M059J (cell line): ENCODE measurements around the gene CXCL17. TPM values are rescaled to one million over a fixed set of nuclear protein-coding genes. Genes with fewer than 3 reads are reported as not detected.
A peak's percentile ranks its signal among the peaks of the same experiment; 100 is the strongest.

Source experiments
- DNase-seq: peaks from one replicate; pipeline ENCODE4 v3.0.0-alpha.2; 2012; ENCODE audit warnings: low read depth
- total RNA-seq: library from RNA; depleted of rRNA; stranded (reverse); fragments of >200 nt; shearing (Covaris generic); gene quantifications from 2 replicates; pipeline ENCODE4 v1.2.3, GENCODE V29; 2014

CXCL17 gene
- total RNA-seq, 1 experiment from 2014 or later: not detected

DNA sequence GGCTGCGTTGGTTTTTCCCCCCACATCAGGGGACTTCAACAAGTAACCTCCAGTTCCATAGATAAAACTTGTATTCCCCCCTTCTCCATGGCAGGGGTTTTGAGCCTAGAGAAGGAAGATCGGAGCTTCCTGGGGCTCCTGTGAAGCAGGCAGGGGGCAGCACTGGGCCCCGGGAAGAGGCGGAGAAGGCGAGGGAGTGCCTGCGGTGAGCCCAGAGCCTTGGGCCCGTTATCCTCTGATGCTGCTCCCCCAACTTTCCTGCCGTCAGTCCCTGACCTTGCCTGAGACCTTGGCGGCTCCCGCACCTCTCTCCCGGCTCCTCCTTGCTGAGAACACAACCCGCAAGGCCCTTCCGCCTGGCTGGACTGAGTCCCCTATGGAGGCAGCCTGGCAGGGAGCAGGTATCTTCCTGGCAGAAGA is 18.0 kb downstream of the CXCL17 start:
- DNase-seq: no peak

DNA sequence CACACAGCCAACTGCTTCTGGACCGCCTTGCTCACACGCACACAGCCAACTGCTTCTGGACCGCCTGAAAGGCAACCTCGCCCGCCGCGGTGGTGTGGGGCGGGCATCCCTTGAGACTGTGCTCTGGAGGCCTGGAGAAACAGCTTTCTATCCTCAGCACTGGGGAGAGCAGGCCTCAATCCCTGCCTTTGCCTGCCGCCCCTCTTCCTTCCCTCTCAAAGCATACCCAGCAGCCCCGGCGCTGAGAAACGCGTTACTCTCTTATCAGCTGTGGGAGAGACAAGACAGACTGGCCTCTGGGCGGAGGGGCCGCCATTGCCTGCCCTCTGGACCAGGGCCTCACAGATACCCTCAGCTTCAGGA is 18.4 kb downstream of the CXCL17 start:
- no peak for DNase-seq

DNA sequence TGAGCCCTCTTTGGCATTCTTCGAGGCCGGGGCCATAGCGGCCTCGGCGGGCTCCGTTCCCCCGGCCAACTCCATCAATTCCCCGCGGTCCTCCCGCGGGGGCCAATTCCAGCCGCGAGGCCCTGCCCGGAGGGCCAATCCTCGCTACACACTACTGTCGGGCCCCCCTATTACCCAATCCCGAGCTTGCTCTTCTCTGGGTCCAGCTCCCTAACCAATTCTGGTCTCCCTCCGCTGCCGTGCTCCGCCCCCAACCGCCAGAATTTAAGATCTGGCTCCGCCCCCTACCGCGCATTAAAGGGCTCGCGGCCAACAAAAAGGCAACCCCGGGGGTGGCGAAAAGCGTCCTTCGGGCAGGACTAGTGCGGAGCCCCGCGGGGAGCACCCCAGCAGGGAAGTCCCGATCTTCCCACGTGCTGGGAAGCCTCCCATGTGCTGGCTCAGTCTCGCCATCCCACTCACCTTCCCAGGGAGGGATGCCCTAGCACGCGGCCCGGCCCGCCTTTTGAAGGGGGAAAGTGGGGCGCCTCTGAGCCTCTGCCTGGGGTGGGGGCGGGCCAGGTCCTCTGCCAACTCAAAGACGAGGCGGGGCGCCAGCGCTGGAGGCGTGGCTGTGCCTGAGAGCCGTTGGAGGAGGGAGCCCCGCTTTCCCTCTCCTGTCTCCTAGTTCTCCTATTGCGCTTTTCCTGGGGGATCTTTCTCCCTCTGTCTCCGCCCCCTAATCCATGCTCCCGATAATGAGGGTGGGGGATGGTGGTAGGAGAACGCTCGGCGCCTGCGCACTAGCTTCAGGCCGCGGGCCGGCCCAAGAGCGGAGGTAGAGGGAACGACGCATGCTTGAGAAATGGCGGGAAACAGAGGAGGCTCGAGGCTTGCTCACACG is 19.0 kb downstream of the CXCL17 start:
- peak; percentile 84 for DNase-seq

DNA sequence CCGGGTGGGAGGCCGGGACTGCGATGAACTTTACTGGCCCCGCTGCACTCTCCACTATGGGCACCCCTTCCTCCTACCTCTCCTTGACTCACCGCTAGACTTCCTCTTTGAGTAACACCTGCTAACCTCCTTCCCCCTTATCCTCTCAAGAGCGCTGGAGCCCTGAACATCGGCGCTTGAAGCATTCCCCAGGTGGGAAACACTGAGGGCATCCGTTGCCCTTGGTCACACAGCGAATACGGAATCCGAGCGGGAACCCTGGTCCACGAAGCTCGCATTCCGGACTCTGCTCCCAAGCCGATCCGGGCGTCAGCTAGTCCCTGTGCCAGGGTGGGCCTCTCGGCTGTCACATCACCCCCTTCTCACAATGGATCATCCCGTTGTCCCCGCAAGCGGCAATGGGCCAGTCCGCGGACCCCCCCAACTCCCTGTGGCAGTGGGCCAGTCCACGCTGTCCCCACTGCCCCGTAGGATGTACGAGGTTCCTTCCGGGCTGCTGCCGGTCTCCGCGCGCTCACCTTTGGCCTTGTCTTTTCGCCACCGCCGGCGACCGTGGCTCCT is 19.8 kb downstream of the CXCL17 start:
- no peak for DNase-seq

DNA sequence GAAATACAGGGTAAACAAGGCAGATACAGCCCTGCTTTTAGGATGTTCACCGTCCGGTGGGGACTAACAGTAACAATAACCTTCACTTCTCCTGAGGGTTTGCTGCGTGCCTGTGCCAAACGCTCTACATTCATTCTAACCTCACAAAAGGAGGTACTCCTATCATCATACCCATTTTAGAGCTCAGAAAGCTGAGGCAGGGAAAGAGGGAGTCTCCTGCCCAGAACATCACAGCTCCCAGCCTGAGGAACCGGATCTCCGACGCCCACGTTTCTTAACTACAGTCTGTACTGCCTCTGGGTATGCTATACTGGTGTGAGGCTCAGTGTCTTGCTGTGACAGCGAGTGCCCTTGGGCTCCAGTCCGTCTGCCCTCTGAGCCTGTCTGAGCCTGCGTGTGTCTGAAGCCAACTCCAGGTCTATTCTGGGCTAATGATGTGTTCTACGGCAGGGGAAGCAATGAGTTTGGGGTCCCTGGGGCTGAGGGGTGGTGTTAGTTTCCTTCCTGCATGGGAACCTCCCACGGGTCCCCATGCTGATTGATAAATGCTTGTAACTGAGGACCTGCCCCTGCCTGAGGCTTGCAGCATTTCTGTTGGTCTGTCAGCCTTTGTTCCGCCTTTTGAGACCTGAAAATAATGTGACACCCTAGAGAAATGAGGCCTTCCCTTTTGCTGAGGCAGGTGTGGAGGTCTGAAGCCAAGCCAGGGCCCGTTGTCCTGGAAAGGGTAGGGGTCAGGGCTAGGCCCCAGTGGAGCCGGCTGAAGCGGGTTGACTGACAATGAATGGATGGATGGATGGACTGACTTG is 20.4 kb downstream of the CXCL17 start:
- DNase-seq: no peak

DNA sequence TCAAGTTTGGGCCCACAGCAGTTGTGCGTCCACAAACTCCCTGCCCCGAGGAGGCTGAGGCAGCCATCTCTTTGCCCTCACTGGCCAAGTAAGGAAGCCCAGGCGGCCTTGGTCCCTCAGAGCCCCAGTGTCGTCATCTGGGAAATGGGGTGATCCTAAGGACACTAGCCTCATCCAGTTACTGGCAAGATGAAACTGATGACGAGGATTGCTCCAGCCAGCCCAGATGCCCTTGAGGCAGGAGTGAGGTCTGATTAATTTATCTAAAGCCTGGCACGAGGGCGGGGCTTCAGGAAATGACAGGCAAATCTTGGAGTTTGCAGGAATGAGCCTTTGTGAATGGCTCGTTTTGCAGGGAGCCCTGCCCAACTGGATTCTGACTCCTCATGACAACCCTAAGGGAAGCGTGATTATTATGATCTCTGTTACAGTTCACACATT is 21.1 kb downstream of the CXCL17 start:
- DNase-seq: peak; percentile 69

DNA sequence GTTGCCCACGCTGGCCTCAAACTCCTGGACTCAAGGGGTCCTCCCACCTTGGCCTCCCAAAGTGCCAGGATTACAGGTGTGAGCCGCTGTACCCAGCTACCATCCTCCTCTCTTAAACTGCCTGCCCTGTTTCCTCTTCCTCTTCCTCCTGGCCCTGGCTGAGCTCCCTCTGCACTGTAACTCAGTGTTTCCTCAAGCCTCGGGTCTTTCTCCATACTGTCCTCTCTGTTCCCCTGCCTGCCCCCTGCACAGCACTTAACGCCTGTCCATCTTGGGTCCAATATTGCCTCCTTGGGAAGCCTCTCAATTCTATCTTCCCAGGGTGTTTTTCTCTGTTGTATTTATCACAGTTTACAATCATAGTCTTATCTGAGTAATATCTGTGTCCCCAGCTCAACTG is 21.6 kb downstream of the CXCL17 start:
- no peak for DNase-seq

DNA sequence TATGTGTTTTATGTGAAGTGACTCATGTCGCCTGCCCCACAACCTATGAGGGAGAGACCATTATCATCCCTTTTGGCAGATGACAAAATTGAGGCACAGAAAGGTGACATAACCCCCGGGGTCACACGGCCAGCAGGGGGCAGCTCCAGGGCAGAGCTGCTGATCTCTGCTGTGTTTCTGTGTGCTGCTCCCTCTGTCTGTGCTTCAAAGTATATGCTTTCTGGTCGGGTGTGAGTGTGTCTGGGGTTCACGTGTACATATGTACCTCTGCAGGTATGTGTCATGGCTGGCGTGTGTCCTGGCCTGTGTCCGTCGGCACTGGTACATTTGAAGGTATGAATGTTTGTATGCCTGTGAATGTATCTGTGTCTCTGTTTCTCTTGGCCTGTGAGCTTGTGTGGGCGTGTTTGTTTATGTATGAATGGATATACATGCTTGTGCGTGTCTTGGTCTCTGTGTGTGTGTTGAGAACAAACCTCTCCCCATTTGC is 22.6 kb downstream of the CXCL17 start:
- peak; percentile 43 for DNase-seq

DNA sequence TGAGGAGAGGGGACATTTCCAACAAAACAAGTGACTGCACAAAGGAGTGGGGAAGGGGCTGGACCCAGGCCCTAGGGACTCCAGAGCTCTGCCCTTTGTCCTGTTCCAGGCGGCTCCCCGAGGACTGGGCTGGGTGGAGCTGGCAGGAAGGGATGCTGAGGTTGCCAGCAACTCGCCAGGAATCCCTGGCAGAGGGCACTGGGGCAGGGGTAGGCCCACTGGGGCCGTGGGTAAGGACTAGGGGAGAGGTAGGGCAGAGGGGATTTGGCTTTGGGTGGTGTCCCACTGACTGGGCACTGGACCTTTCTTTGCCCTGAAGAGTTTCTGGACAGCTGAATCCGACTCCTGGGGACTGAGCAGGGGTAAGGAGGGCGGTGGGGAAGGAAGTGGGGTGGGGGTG is 23.4 kb downstream of the CXCL17 start:
- DNase-seq: no peak

DNA sequence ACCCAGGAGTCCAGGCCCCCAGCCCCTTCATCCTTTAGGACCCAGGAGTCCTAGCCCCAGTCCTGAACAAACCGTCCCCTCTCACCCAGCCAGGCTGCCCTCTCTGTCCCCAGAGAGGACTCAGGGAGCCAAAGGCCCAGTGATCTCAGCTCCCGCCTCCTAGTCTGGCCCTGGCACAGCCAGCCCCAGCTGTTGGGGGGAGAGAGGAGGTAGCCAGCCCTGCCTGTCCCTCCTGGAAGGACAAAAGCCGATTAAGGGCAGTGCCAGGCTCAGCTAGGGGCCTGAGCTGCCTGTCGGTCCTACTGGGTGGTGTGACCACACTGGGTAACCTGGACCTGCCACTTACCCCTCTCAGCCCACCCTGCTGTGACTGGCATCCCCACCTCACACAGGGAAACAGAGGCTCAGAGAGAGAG is 30.1 kb downstream of the CXCL17 start:
- no peak for DNase-seq

DNA sequence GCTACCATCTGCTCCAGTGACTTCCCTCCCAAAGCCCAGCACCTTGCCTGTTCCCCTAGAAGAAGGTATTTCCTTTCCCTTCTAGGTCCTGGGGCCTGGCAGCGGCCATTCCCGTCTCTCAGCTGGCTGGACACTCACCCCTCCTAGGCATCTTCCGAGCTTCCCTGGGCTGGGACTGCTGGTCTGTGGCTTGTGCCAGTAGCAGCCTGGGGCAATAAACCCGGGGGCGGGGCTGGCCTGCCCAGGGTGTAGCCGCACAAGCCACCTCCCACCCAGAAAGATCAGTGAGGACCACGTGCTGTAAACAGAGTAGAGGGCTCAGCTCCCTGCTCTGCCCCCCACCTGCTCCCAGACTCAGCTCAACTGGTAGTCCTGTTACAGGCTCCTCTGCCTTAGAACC is 30.5 kb downstream of the CXCL17 start:
- peak; percentile 77 for DNase-seq

DNA sequence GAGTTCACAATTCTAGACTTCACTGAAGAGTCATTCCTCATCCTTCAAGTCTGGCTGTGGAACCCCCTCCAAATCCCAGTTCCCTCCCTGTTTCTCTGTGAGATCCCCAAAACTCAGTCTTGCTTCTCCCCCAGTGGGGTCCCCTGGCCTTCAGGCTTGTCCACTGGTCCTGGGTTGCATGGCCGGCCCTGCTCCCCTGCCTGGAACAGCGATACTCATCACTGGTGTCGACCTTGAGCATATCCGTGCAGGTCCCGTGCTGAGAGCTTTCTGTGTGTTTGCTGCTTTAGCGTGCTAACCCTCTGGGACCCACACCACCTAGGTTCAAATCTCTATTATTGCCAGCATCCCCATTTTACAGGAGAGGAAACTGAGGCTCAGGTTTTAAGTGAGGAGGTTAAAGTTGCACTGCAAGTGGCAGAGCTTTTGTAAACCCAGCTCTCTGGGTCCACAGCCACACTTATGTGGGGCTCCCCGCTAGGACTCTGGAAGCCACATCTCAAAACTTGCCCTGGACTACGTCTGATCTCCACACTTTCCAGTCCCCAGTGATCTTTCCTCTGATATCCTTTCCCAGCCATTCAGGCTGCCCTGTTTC is 31.1 kb downstream of the CXCL17 start:
- DNase-seq: no peak

DNA sequence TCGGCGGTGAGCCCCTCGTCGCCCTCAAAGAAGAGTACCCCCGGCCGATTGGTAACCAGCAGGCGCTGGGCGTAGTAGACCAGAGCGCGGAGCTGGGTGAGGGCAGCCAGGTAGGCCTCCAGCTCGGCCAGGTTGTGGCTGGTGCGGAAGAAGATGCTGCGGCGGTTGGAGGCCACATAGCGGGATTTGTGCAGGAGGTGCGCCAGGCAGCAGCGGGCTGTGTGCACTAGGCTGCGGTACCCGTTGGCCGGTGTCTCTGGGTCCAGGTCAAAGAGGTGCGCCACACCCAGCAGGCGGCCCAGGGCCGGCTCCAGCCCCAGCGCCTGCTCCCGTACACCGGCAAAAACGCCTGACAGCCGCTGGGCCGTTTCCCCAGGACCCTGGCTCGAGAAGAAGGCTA is 32.4 kb downstream of the CXCL17 start:
- DNase-seq: no peak

DNA sequence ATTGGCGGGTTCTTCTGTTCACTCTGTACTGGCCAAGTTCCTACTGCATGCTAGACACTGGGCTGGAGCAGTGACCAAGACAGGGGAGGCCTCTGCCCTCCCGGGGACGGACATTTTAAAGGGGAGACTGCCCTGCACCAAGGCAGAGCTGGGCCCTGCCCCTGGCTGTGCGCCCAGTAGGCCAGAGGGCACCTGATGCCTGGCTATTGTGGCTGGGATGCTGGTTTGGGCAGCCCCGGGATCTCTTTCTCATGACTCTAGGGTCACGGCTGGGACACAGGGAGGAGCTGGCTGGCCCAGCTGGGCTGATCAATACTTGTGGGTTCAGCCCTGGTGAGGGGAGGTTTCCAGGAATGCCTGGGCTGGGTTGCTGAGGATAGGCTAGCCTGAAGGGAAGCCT is 33.3 kb downstream of the CXCL17 start:
- DNase-seq: no peak

DNA sequence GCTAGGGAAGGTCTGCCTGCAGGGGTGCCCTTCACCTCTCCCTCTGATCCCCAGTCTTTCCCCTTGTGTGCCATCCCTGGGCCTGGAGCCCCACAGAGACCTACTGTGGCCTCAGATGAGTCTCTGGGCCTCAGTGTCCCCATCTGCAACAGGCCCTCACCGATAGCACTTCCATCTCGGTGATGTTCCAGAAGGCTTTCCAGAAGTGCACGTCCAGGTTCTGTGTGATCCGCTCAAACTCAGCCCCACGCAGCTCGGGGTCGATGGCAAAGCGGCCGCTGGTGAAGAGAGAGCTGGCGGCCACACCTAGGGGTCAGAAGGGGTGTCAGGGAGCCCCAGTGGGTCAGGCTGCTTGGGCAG is 35.0 kb downstream of the CXCL17 start:
- DNase-seq: no peak

DNA sequence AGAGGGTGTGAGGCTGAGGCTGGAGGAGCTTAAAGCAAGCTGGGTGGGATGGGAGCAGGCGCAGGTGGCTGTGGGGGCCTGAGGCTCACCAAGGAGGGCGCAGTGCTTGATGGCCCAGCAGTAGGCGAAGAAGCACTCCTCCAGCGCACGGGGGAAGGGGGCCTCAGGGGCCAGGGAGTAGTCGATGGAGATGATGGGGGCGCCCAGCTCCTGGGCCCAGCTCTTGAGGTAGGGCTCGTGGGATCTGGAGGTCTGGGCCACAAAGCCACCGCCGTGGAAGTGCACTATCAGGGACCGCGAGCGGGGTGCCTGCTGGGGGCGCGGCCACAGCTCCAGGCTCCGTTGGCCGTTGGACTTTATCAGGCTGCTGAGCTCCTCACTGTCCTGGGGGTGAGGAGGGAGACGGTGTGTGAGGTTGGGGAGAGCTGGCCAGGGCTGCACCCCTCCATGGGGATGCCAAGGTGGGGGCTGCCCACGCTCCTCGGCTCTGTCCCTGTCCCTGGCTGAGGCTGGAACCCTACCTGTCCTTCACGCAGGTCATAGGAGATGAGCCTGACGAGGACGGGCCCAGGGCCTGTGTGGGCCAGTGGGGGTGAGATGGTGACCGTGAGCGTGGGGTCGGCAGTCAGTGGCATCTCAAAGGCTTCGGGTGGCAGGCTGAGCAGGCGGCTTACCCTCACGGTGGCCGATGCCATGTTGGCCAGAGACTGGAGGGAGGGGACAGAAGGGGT is 35.5 kb downstream of the CXCL17 start:
- no peak for DNase-seq

DNA sequence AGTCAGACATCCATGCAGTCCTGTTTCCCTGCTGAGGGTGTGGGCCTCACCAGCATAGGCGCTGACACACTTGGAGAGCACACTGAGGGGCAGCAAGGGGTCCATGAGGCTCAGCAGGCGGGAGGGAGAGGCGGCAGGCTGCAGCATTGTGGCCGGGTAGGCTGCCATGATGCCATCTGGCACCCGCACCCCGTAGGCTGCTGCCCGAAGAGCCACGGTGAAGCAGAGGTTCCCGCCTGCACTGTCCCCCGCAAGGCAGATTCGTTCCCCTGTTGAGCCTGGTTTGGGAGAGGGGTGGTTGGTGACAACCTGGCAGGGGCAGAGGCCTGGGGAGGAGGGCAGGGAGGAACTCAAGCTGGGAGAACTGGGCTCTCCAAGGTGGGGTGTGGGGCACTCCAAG is 36.6 kb downstream of the CXCL17 start:
- DNase-seq: no peak

DNA sequence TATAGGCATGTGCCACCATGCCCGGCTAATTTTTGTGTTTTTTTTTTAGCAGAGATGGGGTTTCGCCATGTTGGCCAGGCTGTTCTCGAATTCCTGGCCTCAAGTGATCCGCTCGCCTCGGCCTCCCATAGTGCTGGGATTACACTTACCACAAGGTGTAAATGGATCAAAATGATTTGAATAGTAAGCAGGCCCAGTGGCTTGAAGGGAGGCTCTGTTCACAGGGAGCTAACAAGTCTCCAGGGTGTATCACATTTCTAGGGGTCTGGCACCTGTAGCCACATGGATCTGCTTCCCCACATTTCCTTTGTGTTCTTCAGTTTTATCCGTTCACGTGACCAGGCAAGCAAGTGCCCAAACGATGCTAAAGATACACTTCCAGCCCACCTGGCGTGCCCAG is 39.2 kb downstream of the CXCL17 start:
- DNase-seq: no peak

DNA sequence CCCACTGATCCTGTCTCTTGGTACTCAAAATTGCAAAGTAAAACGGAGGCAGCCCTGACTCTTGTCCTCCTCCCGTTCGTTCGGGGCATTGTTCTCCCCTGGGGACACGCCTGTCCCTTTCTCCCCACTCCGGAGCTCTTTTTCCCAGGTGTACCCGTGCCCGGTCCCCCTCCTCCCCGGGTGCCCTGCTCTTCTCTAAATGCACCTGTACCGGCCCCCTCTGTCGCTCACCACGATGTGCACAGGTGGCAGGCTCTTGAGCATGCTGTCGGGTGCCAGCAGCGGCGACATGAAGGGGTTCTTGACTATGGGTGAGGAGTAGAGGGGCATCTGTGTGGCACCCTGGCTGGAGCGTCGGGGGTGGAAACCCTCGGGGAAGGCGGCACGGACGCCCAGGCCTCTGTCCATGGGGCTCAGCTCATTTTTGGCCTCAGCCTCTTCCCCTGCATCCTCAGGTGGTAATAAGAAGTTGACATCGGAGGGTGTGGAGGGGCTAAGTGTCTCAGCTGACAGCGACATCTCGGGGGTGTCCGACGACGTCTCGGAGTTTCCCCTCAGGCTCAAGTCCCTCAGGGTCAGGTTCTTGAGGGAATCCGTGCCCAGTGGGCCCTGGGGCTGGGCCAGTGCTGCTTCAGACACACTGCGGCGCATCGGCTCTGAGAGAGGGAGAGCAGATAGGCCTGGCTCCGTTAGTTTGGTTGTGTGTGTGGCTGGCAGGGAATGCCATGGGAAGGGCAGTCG is 40.2 kb downstream of the CXCL17 start:
- DNase-seq: no peak

DNA sequence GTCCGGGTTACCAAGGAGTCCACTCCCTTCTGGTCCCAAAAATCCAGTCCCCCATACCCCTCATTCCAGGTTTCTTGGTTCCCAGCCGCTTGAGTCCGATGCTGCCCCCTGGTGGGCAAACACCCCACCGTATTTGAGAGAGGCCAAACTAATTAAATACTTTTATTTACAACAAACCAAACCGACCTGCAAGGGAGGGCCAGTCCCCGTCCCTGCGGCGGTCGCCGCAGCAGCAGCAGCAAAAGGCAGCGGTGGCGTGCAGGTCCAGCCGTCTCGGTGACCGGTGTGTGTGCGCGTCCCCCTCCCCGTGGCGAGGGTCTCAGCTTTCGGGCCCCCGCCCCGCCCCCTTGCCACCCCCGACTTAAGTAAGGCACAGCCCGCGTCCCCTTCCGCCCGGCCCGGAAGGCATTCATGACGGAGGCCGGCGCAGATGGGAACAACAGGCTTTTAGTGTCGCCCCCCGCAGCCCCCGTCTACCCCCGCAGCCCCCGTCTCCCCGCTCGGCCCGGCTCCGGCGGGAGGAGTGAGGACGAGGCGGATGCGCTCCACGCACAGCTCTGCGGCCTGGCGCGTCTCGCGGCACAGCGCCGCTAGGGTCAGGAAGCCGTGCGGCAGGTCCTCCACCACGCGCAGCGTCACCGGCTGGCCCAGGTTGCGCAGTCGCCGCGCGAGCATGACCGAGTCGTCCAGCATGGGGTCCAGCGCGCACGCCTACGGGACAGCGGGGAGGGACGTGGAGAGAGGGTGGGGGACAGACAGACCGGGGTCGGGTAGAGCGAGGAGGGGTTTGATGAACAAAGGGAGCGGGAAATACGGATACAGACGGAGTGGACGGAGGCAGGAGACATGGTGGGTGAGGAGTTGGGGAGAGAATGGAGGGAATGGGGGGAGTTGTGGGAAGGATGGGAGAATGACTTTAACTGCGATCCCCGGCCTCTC is 41.1 kb downstream of the CXCL17 start:
- DNase-seq: peak; percentile 64
